ENCODE measurements around the gene EPHA10.

Gene EPHA10

GRCh38 chr1:37808369-37809319 lies 43.7 kb upstream of the EPHA10 start (continued):
- TF ChIP-seq HIC1 (tag by site-specific recombination; IDR thresholded peaks at IDR 0.05), result peak; percentile 76; the same call in 1 of the 2 replicates
- TF ChIP-seq ZNF843 (tag by site-specific recombination; IDR thresholded peaks at IDR 0.05), result no peak
- no peak for TF ChIP-seq ZNF292 (tag by site-specific recombination; IDR thresholded peaks at IDR 0.05; ENCODE audit: borderline replicate concordance, low read depth)
- no peak for TF ChIP-seq IKZF3 (tag by site-specific recombination; IDR thresholded peaks at IDR 0.05)
- no peak for TF ChIP-seq ZNF624 (tag by site-specific recombination; IDR thresholded peaks at IDR 0.05)
- TF ChIP-seq ZNF704 (tag by site-specific recombination; IDR thresholded peaks at IDR 0.05), result no peak
- TF ChIP-seq TRIM28 (IDR thresholded peaks at IDR 0.05; ENCODE audit: borderline replicate concordance, low read length), result no peak
- no peak for TF ChIP-seq ZNF350 (tag by site-specific recombination; IDR thresholded peaks at IDR 0.05)
- TF ChIP-seq CTCF (tag by site-specific recombination; IDR thresholded peaks at IDR 0.05), result peak; percentile 44; the same call in 1 of the 2 replicates
- TF ChIP-seq MEIS1 (CRISPR knock-in tag; IDR thresholded peaks at IDR 0.05; ENCODE audit: borderline replicate concordance), result no peak
- TF ChIP-seq ZNF10 (tag by site-specific recombination; IDR thresholded peaks at IDR 0.05), result no peak
- no peak for TF ChIP-seq ZNF24 (tag by site-specific recombination; IDR thresholded peaks at IDR 0.05)
- TF ChIP-seq GFI1B (tag by site-specific recombination; IDR thresholded peaks at IDR 0.05), result no peak
- no peak for TF ChIP-seq ZNF548 (tag by site-specific recombination; IDR thresholded peaks at IDR 0.05)
- no peak for TF ChIP-seq ZNF302 (tag by site-specific recombination; IDR thresholded peaks at IDR 0.05; ENCODE audit: low read depth)
- no peak for TF ChIP-seq ZNF488 (tag by site-specific recombination; IDR thresholded peaks at IDR 0.05)
- TF ChIP-seq YY2 (tag by site-specific recombination; IDR thresholded peaks at IDR 0.05), result no peak
- no peak for TF ChIP-seq ZNF768 (tag by site-specific recombination; IDR thresholded peaks at IDR 0.05)
- no peak for TF ChIP-seq ZNF404 (tag by site-specific recombination; IDR thresholded peaks at IDR 0.05)
- TF ChIP-seq ZNF324 (tag by site-specific recombination; IDR thresholded peaks at IDR 0.05), result 0 out of 2 replicates have a peak, but pooled peaks have one; percentile 1
- TF ChIP-seq MYNN (tag by site-specific recombination; IDR thresholded peaks at IDR 0.05; ENCODE audit: borderline replicate concordance), result no peak
- TF ChIP-seq ZNF248 (tag by site-specific recombination; IDR thresholded peaks at IDR 0.05), result no peak
- no peak for TF ChIP-seq RBAK (tag by site-specific recombination; IDR thresholded peaks at IDR 0.05)
- peak; percentile 71; the same call in 1 of the 2 replicates for TF ChIP-seq ZNF335 (tag by site-specific recombination; conservative IDR thresholded peaks at IDR 0.05)
- TF ChIP-seq ZNF133 (tag by site-specific recombination; IDR thresholded peaks at IDR 0.05), result no peak
- peak; percentile 41; the same call in 1 of the 2 replicates for TF ChIP-seq ZNF777 (tag by site-specific recombination; IDR thresholded peaks at IDR 0.05; ENCODE audit: borderline replicate concordance)
- TF ChIP-seq ZNF416 (tag by site-specific recombination; IDR thresholded peaks at IDR 0.05), result no peak
- no peak for TF ChIP-seq ZNF175 (tag by site-specific recombination; IDR thresholded peaks at IDR 0.05)
- TF ChIP-seq ZSCAN30 (tag by site-specific recombination; IDR thresholded peaks at IDR 0.05), result peak; percentile 51
- no peak for TF ChIP-seq SCRT1 (tag by site-specific recombination; IDR thresholded peaks at IDR 0.05; ENCODE audit: borderline replicate concordance)
- no peak for TF ChIP-seq ZSCAN16 (tag by site-specific recombination; IDR thresholded peaks at IDR 0.05)
- 0 out of 2 replicates have a peak, but pooled peaks have one; percentile 30 for TF ChIP-seq ZFP37 (tag by site-specific recombination; IDR thresholded peaks at IDR 0.05)
- TF ChIP-seq HOXD13 (CRISPR knock-in tag; IDR thresholded peaks at IDR 0.05; ENCODE audit: borderline replicate concordance), result no peak
- TF ChIP-seq ZNF596 (tag by site-specific recombination; IDR thresholded peaks at IDR 0.05), result peak; percentile 57
- no peak for TF ChIP-seq ZNF629 (tag by site-specific recombination; IDR thresholded peaks at IDR 0.05)
- TF ChIP-seq EGR2 (tag by site-specific recombination; IDR thresholded peaks at IDR 0.05; ENCODE audit: low read depth), result no peak
- TF ChIP-seq ZNF121 (tag by site-specific recombination; IDR thresholded peaks at IDR 0.05), result no peak
